Stomach (tissue), 9 donors: Measurements from ENCODE around the gene RGMA. TPM values are rescaled to one million over a fixed set of nuclear protein-coding genes. Genes with fewer than 3 reads are reported as not detected.

Source experiments
- DNase-seq, 2 donors: peaks; one replicate each; pipeline versions ENCODE4 v3.0.0 to v3.0.0-alpha.2; 2013 to 2019
- H3K27ac ChIP-seq, 5 donors: fragments of 200-600 bp in 4 of 5; sonication (generic) in 4 of 5; one replicate each; pipeline ENCODE4 v1.5.1; 2013 to 2019; ENCODE audit warnings: mild to moderate bottlenecking in 1 of 5, moderate library complexity in 1 of 5
- H3K27me3 ChIP-seq, 3 donors: fragments of 200-600 bp; sonication (generic); one replicate each; pipeline ENCODE4 v1.5.1; 2017 to 2019; ENCODE audit warnings: mixed run types in 1 of 3
- H3K36me3 ChIP-seq, 4 donors: fragments of 200-600 bp; sonication (generic); 1 replicate in 3 of 4; 2 replicates in 1 of 4; pipeline ENCODE4 v1.5.1; 2016 to 2019
- H3K4me1 ChIP-seq, 4 donors: fragments of 200-600 bp; sonication (generic); one replicate each; pipeline ENCODE4 v1.5.1; 2016 to 2019
- H3K4me3 ChIP-seq, 4 donors: fragments of 200-600 bp; sonication (generic) in 3 of 4; one replicate each; pipeline ENCODE4 v1.5.1; 2016 to 2019; ENCODE audit warnings: mild to moderate bottlenecking in 1 of 4
- H3K9me3 ChIP-seq, 4 donors: fragments of 200-600 bp; sonication (generic); one replicate each; pipeline ENCODE4 v1.5.1; 2016 to 2019
- EP300 ChIP-seq: sonication (generic); formaldehyde crosslinking; IDR thresholded peaks from one replicate; pipeline ENCODE4 v1.6.1; 2017; ENCODE audit warnings: antibody characterized with exemption
- POLR2A ChIP-seq, 4 donors: fragments of 450-650 bp; IDR thresholded peaks; one replicate each; pipeline ENCODE4 v1.6.1; 2016; ENCODE audit warnings: antibody characterized with exemption in 4 of 4, control low read depth in 2 of 4, mild to moderate bottlenecking in 1 of 4, moderate library complexity in 1 of 4
- POLR2AphosphoS5 ChIP-seq, 3 donors: sonication (generic); formaldehyde crosslinking; IDR thresholded peaks; one replicate each; pipeline ENCODE4 v1.6.1; 2016; ENCODE audit warnings: antibody characterized with exemption in 3 of 3
- WGBS, 5 donors: extraction: QIAGEN DNeasy Blood & Tissue Kit in 3 of 5; methylation state at CpG; one replicate each; pipeline versions ENCODE4 v1.1.5 to v1.1.7; 2013 to 2018; 5-methylcytosine and 5-hydroxymethylcytosine counted together
- intact Hi-C: fragments of 100-400 bp; cut with DNase I; formaldehyde crosslinking; loops from one replicate; pipeline ENCODE4 v1.15.1; 2023; ENCODE audit warnings: low total_unique reads
- polyA plus RNA-seq, 3 donors: library from polyadenylated mRNA; stranded (reverse); fragments of 200-250 nt; gene quantifications; one replicate each; pipeline ENCODE4 v1.2.3, GENCODE V29; 2013
- total RNA-seq, 5 donors: library from RNA; depleted of rRNA; stranded (reverse); fragments of >200 nt; gene quantifications; one replicate each; pipeline versions ENCODE4 v1.1.0 to v1.2.3, GENCODE V29; 2014 to 2016
- TF ChIP-seq, protein P1 (sequence below), 7 experiments: fragments of 450-650 bp in 4 of 7; fragments of 200-600 bp in 3 of 7; sonication (generic) in 3 of 7; IDR thresholded peaks; one replicate each; pipeline ENCODE4 v1.5.1; 2016 to 2019; ENCODE audit warnings: antibody characterized with exemption in 7 of 7, control low read depth in 2 of 7, mild to moderate bottlenecking in 1 of 7
- donor health status: healthy with polysubstance abuse.
- donor health status: Bipolar disorder and iron deficiency.
- donor health status: healthy.

The RGMA gene
- total and polyA plus RNA-seq, 8 donors: 1.7 to 64.2 (median 16.1) TPM

DNA sequence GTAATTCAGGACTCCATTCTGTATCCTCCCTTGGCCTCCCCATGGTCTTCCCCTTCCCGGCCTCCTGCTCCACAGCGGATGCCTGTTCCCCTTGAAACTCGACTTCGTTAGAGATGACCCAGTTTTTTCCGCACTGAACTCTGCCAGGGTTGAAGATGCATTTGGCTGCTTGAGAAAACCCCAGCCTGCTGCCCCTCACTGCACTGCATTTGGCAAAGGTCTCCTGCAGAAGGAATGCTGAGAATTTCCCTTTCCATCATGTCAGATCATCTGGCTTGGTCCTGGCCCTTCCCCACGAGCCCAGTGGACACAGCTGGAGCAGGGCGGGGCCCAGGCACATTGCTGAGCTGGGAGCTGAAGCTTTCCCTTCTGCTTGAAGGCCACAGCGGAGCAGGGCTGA is 37.6 kb upstream of the RGMA start:
- no peak for TF ChIP-seq EP300
- no peak for TF ChIP-seq POLR2A (IDR thresholded peaks at IDR 0.05)
- TF ChIP-seq, protein P1, sequence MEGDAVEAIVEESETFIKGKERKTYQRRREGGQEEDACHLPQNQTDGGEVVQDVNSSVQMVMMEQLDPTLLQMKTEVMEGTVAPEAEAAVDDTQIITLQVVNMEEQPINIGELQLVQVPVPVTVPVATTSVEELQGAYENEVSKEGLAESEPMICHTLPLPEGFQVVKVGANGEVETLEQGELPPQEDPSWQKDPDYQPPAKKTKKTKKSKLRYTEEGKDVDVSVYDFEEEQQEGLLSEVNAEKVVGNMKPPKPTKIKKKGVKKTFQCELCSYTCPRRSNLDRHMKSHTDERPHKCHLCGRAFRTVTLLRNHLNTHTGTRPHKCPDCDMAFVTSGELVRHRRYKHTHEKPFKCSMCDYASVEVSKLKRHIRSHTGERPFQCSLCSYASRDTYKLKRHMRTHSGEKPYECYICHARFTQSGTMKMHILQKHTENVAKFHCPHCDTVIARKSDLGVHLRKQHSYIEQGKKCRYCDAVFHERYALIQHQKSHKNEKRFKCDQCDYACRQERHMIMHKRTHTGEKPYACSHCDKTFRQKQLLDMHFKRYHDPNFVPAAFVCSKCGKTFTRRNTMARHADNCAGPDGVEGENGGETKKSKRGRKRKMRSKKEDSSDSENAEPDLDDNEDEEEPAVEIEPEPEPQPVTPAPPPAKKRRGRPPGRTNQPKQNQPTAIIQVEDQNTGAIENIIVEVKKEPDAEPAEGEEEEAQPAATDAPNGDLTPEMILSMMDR (IDR thresholded peaks at IDR 0.05): no peak
- TF ChIP-seq POLR2AphosphoS5 (IDR thresholded peaks at IDR 0.05): no peak
- no peaks in the 10 kb centered on the region for H3K27me3 ChIP-seq
- intact Hi-C loops: no loop called here
- no peak overlapping the region for H3K27ac ChIP-seq
- H3K36me3 ChIP-seq: no peaks in the 10 kb centered on the region
- no peaks in the 10 kb centered on the region for H3K4me1 ChIP-seq
- 60 to 66% (median 66%) methylated on average over 7 to 8 of the region's 8 CpGs for WGBS, 5 donors
- no peak overlapping the region for H3K4me3 ChIP-seq
- DNase-seq: peak in 1 of 2 donors; percentile 68
- H3K9me3 ChIP-seq: no peaks in the 10 kb centered on the region

DNA sequence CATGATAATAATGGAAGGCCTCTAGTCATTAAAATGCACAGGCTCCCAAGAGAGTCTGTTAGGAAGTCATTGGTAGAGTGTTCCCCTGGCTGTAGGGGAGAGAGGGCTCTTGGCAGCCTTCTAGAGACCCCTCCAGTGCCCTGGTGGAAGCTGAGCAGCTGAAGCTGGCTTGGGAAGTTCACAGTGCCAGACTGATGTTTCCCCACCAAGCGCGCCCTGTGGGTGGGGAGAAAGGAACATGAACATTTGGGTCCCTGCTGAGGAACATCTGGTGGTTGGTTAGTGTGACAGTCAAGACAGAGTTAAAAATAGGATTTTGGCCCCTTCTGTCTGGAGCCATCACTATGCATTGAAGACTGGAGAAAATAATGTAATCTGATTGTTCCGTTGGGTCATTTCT is 37.1 kb upstream of the RGMA start:
- TF ChIP-seq EP300: no peak
- no peaks in the 10 kb centered on the region for H3K9me3 ChIP-seq
- H3K27me3 ChIP-seq: no peaks in the 10 kb centered on the region
- intact Hi-C loops: no loop called here
- 81 to 96% (median 91%) methylated on average over 3 of the region's 3 CpGs for WGBS, 5 donors
- no peak overlapping the region for H3K27ac ChIP-seq
- no peak overlapping the region for H3K4me3 ChIP-seq
- H3K36me3 ChIP-seq: no peaks in the 10 kb centered on the region
- H3K4me1 ChIP-seq: no peaks in the 10 kb centered on the region
- DNase-seq: no peak

DNA sequence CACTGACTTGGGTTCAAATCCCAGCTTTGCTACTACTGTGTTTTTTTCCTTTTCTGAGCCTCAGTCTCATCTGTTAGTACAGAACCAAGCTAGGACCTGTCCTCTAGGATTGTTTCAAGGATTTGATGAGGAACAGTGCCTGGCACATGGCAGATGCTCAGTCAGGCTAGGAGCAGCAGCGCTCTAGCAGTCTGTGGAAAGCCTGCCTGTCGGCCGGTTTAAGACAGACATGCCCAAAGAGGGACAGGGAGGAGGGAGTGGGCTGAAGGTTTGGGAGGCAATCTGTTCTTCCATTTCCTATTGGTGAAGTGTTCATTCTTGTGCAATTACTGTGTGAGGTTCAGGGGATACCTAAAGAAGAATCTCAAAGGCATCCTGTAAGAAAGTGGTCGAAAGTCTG is 35.1 kb upstream of the RGMA start:
- WGBS, 5 donors: 73 to 91% (median 85%) methylated on average over 4 of the region's 4 CpGs
- H3K36me3 ChIP-seq: no peaks in the 10 kb centered on the region
- H3K27me3 ChIP-seq: no peaks in the 10 kb centered on the region
- H3K4me1 ChIP-seq: no peaks in the 10 kb centered on the region
- H3K9me3 ChIP-seq: no peaks in the 10 kb centered on the region
- TF ChIP-seq POLR2AphosphoS5 (IDR thresholded peaks at IDR 0.05): no peak
- no peak for TF ChIP-seq EP300
- TF ChIP-seq, protein P1 (IDR thresholded peaks at IDR 0.05): no peak
- no peak for TF ChIP-seq POLR2A (IDR thresholded peaks at IDR 0.05)
- no peak overlapping the region for H3K4me3 ChIP-seq
- DNase-seq: no peak
- no peak overlapping the region for H3K27ac ChIP-seq
- intact Hi-C loops: no loop called here

DNA sequence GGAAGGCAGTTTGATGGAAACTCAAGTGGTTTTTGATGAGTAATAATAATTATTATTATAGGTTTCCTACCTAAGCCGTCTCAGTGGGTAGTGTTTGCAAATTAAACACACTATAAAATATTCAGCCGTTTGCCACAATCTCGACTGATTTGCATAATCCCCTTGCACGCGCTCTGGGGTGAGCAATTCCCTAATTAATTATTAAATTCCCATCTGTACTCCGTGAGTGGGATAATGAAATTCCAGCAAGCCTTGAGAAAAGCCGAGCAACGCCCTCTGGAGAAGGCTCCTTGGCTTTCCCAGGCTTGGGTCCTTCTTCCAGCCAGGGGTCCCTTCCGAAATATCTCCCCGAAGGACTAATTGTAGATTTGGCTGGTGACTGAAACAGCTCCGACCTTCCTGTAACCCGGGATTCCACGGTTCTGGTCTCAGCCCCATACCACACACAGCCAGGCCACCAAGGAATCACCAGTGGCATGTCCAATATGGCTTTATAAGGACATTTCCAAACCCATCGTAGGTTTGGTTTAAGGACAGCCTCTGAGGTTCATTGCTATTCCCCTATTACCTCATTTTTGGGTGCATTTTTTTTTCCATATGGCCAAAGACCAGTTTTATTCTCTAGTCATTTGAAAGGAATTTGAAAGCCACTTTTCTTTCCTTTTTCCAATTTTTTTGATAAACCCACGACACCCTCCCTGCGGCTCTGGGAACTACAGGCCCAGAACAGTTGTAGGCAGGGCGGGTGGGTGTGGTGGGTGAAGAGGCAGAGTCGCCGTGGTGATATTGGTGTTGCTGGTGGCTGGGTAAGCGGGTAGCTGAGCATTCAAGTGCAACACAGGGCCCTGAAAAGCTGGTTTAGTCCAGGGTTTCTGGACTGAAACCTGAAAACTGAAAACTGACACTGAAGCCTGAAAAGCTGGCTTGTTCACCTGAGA is 33.2 kb upstream of the RGMA start:
- TF ChIP-seq EP300: no peak
- TF ChIP-seq POLR2A (IDR thresholded peaks at IDR 0.05): no peak
- WGBS, 5 donors: 76 to 83% (median 79%) methylated on average over 20 of the region's 20 CpGs
- Histone ChIP-seq H3K4me1 (no peaks in the 10 kb centered on the region), H3K27me3 (no peaks in the 10 kb centered on the region), H3K9me3 (no peaks in the 10 kb centered on the region), H3K4me3 (no peak overlapping the region), H3K27ac (peak overlapping the region in 1 of 5 donors; percentile 22), H3K36me3 (no peaks in the 10 kb centered on the region)
- no peak for DNase-seq
- intact Hi-C loops: no loop called here

DNA sequence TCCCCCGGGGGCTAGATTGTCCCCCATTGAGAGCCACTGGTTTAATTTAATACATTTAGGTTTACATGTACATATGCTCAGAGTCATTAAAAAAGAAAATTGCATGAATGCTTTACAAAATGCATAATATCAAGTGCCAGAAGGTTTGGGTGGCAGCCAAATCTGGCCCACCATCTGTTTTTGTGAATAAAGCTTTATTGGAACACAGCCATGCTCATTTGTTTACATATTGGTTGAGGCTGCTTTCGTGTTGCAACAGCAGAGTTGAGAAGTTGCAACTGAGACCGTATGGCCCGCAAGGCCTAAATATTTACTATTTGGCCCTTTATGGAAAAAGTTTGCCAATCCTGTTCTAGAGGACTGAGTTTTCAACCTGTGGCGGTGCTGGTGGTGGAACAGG is 32.1 kb upstream of the RGMA start:
- Histone ChIP-seq H3K27me3 (no peaks in the 10 kb centered on the region), H3K9me3 (no peaks in the 10 kb centered on the region), H3K4me3 (no peak overlapping the region), H3K36me3 (no peaks in the 10 kb centered on the region), H3K4me1 (no peaks in the 10 kb centered on the region), H3K27ac (no peak overlapping the region)
- intact Hi-C loops: no loop called here
- WGBS, 5 donors: 74 to 87% (median 79%) methylated on average over 5 of the region's 5 CpGs
- DNase-seq: no peak
- TF ChIP-seq POLR2A (IDR thresholded peaks at IDR 0.05): no peak
- TF ChIP-seq, protein P1 (IDR thresholded peaks at IDR 0.05): no peak
- no peak for TF ChIP-seq POLR2AphosphoS5 (IDR thresholded peaks at IDR 0.05)
- TF ChIP-seq EP300: no peak
